NCI-H748 treated with DMSO at 0.1 percent for 48 hours (cell line): ENCODE results near the gene MPDZ.

Source experiments
- DNase-seq: peaks from one replicate; lab custom pipeline; 2025; lab: John Stamatoyannopoulos, UW

Gene MPDZ

DNA sequence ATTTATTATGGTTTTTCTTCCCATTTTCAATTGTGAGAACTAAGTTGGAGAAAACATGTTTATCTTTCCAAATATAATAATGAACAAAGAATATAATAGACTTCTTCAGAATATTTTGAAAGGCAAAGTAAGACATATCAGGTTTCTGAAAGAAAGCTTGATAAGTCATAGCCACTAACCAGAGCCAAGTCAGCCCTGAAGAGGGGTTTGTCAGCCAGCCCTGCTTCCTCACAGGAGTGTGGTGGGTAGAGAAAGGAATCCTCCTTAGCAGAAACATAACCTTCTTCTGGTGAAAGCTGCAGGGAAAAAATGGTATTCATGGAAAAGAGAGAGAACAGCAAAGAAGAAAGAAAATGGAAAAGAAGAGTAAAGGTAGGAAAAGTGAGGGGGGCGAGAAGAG, 93.4 kb downstream of the MPDZ start:
- no peak for DNase-seq

DNA sequence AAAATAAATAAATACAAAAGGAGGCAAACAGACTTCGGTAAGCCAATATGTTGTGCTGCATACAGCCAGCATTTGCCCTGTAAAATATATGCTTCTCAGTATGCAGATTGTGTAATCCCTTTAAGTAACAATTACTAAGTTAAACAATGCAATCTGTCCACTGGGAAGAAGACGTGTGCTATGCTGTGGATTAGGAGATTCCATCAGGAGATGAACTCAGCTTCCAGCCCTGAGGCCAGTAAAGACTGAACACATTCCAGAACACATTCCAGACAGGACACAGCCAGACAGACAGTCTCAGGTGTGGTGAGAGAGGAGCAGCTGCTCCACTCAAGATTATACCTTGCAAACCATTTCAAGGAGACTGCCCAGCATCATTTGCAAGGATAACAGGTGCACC, 97.8 kb downstream of the MPDZ start:
- DNase-seq = no peak

DNA sequence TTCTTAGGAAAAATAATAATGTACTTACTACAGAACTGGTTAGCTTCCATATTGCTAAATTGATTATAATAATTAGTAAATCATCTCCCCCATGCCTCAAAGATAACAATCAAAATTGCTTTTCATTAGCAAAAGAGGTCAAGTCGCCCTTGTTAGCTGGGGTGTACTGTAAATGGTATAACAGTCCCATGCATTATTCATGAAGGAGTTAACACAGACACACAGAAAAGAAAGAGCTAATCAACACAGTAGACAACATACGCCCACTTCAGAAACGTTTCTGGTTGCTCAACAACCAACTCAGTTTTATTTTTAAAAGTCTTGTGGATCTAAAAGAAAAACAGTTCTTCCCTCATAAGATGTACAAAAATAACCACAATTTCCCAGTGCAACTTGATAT, 100.2 kb downstream of the MPDZ start:
- DNase-seq = no peak

DNA sequence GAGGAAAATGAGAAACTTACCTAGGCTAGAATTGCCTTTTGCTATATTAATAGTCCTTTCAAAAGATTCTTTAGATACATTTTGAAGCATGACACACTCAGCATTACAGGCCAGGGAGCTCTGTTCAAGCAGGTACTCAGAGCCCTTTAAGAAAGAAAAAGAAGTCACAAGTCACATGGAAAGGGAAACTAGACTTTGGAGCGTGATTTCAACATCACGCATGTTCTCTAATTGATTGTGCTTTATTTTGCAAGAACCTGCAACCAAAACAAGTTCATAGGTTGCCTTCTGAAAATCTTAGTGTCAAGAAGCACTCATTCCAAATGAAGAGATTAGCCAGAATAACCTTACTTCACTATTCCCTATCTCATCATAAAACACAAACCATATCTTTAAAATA, 103.8 kb downstream of the MPDZ start:
- no peak for DNase-seq

DNA sequence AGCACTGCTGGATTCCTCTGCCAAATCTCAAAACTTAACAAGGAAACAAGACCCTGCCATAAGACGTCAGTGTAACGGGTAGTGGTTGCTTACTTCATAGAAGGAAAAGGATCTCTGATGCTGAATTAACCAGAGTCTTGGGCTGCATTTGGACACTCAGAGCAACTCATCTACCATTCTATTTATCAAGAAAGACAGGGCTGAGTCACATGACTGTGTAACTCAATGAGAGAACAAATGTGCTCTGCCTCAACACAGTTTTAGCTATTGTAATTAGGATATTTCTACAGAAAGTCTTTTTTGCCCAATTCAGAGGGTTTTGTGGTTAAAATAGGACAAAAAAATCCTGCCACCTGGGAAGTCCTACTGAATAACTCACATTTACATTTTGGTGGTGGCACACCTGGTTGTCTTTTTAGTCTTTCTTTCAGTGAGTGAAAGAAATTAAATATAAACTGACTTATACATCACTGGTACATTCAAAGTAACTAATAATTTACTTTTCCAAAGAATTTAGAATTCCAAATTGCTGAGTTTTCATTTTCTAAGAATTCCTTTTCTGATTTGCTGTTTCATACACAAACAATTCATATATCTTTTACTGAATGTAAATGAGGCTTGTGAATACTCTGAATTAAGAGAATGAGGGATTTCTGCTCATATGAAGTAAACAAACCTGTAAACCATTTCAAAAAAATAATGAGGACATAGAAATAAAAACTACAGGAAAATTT, 104.4 kb downstream of the MPDZ start:
- no peak for DNase-seq

DNA sequence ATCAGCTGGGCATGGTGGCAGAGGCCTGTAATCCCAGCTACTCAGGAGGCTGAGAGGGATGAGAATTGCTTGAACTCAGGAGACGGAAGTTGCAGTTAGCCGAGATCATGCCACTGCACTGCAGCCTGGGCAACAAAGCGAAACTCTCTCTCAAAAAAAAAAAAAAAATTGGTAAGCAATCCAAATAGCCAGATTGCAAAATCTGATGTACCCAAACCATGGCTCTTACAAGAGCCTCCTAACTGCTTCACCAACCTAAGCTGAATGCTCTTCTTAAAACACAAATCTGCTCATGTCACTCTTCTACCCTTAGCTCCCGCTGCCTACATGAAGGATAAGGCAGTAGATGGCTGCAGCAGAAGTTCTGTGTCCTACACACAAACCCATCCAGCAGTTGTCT, 105.9 kb downstream of the MPDZ start:
- no peak for DNase-seq

DNA sequence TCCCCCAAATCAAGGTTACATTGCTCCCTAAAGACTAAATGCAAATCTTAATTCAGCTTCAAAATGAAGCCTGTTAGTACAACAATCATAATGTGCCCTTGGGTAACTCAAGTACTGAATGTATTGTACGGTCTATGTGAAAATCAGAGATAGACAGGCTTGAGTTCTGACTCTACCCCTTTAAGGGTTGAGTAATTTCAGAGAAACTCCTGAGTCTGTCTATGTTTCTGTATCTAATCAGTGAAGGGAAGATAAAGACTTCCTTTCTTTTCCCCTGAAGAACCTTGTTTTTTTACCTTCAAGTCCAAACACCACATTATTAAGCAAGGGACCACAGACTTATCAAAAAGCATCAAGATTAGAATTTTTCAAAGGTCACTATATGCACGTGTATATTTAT, 108.2 kb downstream of the MPDZ start:
- DNase-seq = no peak

DNA sequence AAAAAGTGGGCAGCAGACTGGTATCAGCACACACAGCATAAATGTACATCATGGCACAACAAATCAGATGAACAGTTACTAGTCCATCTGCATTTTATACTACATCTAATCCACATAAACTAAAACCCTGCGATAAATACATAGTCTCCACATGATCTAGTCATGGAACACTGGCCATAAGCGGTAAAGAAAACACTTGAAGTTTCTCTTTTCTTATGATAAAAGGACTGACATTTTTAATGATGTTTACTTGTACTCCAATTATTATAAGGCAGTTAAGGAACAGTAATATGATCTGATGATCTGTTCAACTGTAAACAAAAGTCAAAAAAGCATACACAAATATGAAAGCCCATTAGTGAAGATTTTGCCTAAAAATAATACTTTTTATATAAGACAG, 112.5 kb downstream of the MPDZ start:
- DNase-seq = peak; percentile 66

DNA sequence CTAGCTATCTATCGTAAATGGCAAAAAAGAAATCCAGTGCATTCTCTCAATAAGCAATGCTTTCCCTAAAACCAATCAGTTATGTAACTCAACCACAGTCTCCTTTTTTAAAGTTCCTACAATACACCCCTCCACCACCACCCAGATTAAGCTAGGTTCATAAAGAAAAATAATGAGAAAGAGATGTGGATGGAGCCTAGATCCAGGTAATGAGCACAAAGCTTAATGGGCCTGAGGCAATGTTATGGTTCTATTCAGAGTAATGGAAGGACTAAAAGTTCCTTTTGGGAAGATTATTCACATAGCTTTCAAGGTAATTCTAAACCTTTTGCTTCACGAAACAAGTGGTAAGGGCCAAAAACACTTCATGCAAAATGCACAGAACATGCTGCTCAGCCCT, 113.5 kb downstream of the MPDZ start:
- no peak for DNase-seq

DNA sequence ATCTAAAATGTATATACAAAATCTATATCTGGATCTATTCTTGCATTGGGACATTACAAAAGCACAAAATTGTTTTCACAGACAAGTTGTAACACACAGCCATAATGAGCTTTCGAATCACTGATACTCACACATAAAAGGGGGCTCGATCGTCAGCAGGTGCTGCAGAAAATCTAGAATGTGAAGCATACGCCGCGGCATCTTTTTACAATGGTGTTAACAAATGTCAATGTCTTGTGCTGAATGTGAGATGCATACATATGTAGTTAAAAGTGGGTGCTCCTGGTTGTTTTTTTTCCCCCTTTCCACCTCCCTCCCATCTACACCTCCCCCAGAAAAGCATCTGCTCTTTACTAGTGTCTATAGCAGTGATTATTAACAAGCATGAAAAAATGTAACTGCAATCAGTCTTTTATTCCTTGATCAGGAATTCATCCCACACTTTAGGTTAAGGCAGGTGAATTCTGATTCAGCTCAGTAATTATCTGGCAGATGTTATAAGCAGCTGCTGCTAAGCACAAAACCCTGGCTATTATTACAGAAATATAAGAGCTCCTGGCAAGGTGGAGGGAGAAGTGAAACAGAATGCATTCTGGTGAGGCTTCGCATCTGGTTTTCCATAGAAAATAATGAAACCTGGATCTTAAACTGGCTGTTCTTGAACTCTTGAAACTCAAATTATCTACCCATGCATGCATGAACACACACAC, 114.1 kb downstream of the MPDZ start:
- peak; percentile 80 for DNase-seq

DNA sequence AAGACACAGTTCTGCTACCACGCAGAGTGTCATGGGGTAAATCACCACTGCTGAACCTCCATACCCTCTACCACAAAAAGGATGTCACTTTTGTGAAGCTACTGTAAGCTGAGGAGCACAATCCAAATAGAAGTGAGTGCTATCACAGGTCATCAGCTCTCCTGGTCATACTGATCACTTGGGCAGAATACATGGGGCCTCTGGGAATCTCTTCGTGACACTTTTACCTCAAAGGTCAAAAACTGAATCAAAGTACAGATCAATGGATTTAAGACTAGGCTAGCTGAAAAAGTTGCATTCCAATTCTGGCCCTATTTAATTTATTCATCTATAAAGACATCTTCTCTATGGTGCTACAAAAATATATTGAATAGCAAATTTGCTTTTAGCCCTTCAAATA, 115.5 kb downstream of the MPDZ start:
- DNase-seq = no peak

DNA sequence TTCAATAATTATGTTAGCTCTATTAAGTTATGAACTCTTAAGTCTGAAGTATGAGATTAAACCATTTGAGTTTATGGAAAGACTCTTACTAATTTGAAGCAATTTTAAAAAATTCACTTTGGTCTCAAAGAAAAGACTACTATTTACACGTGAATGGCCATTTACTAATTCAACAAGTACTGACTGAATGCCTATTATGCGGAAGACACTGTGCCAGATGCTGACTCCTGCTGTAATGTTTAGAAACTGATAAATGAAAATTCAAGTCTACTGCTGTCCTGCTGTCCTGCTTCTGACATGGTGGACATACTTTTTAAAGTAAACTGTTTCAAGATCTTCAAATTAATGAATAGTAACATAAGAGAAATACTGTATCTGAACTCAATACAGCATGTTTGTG, 116.2 kb downstream of the MPDZ start:
- peak; percentile 51 for DNase-seq

DNA sequence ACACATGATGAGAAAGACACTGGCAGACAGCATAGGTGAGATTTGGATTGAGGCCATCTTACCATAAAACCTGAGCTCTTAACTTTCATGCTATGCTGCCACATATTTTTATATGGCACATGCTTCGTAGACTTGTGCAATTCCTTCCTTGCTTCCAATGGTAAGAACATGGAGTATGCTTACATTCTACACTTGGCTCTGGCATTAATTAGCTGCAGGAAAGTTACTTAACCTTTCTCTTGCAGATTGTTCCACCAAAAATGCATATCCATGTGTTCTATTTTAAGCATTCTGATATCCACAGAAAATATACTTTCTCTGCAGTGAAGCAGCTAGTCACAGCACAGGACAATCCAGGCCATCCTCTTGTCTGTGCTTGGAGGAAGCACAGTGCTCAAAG, 119.4 kb downstream of the MPDZ start:
- no peak for DNase-seq

DNA sequence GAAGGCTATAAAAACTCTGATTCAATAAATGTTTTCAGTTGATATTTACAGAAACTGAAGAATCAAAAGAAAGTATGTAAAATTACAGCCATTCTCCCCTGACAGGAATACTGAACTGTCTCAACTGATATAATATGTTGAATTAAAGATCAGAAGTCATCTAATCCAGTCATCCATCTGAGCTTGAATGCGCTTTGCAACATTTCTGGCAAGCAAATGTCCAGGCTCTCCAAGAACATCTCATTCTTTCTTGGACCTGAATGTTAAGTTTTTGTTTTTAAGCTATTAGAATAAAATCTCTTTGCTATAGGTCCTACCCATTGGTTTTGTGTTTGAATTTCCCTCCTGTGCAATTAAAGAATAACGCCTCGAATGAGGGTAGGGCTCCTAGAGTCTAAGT, 120.5 kb downstream of the MPDZ start:
- DNase-seq = no peak

DNA sequence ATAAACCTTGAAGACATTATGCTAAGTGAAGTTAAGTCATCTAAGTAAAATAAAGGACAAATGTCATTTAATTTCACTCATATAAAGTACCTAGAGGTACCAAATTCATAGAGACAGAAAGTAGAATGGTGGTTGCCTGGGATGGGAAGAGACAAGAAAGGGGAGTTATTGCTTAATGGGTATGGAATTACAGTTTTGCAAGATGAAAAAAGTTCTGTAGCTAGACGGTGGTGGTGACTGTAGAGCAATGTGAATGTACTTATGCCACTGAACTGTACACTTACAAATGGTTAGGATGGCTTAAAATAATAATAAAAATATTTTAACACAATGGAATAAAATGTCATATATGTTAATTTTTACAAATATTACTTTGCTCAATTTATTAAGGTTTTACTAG, 128.0 kb downstream of the MPDZ start:
- DNase-seq = no peak

DNA sequence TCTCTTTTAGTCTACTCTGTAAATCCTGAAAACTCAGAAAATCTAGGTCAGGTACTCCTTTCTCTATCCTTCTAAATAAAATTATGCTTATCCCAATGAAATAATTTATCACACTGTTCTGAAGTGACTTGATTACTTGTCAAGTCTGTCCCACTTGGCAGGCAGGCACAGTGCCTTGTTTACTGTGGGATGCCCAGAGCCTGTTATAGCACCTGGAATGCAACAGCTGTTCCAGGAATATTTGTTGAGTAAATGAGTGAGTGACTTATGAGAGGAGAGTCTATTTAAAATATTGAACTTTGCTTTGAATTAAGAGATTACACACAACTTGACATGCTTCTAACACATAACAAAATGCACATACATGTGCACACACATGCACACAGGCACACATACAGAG, 130.0 kb downstream of the MPDZ start:
- DNase-seq = no peak

DNA sequence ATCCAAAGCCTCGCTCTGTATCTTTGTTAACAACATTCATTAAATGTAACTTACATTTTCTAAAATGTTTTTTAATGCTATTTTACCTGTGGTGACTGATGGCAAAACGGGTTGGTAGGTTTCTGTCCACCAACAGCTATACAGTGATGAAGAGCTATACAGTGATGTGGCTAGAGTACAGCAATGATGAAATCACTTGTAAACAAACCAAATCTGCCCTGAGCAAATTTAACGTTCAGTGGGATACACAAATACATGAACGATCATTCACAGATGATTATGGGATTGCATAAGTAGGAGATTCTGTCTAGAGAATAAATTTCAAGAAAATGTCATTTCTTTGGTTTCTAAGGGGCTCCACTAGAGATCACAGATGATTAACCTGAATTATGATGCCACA, 132.7 kb downstream of the MPDZ start:
- DNase-seq = no peak

DNA sequence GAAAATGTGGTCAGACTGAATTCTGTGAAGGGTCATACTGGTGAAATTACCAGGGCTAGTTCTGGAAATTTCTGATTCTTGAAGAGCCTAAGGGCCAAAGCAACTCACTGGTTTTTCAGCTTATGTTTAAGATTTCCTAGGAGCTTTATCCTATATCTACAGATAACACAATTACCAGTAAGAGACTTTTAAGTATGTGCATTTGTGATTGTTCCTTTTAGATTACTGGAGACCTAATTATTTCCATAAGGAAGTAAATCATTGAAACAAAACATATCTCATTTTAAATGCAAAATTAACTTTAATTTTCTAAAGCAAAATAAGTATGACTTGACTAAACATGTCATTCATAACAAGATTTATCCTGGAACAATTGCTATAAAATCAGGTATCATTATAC, 134.2 kb downstream of the MPDZ start:
- no peak for DNase-seq

DNA sequence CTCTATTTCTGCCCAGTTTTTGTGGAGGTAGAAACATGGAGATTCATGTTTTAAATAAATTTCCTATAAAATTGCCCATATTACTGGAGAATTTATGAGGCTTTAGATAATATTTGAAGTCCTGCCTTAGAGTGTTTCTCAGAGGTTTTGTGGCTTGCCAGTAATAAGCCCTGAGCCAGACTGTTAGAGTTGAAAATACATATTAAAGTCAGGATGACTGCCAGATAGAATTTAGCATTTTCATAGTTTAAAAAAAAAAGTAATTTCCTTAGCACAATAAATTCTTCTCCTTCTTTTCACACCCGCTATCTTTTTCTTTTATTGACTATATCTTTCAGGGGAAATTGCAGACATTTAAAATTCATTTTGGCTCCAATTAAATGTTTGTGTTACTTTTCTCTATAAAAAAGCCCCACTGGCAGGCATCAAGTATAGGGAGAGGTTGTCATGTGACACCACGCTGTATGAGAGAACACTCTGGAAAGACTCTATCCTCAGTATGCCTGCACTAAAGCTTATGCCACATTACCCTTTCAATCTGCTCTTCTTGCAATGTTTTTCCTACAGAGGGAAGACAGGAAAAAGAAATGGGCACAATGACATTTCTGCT, 135.2 kb downstream of the MPDZ start:
- DNase-seq = no peak

DNA sequence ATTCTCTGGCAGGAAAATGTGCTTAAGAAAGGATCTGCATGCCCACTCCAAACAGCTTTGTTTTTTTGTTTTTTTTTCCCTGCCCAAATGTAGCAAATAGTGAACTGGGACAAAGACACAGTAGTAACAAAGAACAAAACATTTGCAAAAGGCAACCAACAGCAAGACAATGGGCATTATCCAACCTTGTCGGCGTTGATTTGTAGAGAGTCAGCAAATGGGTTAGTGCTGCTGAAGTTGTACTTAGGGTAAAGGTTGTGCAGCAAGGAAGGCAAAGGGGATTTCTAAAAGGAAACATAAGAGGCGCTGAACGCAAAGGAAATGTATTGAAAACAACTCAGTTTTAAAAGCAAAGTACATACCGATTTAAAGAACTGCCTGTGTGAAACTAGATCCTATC, 136.2 kb downstream of the MPDZ start:
- DNase-seq = peak; percentile 20

DNA sequence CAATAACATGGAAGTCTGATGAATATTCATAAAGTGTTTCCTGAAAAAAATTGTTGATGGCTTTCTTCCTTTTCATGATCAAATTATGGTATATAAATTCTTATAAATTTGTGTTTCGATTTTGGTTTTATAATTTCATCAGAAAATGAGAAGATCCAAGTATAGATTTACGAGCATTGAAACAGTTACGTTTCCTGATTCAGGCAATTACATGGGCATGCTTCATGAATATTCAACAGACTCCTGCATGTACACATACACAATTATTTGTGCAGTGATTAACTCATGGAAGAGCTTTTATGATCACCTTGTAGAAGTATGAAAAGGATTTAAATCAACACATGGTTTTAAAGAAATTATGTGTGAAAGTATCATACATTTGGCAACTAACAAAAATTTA, 136.7 kb downstream of the MPDZ start:
- no peak for DNase-seq

DNA sequence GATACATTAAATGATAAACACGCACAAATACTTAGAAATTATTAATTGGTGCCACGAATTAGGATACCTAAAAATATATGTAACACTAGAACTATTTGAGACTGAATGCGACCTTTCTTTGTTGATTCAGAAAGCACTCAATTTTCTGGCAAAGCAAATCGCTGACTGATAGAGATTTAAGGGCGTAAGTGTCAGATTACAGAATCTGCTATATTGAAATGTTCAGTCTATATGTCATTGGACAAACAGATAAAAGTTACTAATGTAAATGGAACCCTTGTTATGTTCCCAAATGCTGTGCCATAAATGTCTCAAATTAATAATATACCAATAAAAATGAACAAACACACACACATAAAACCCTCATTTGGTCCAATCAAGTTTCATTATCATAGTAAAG, 137.9 kb downstream of the MPDZ start:
- peak; percentile 79 for DNase-seq

DNA sequence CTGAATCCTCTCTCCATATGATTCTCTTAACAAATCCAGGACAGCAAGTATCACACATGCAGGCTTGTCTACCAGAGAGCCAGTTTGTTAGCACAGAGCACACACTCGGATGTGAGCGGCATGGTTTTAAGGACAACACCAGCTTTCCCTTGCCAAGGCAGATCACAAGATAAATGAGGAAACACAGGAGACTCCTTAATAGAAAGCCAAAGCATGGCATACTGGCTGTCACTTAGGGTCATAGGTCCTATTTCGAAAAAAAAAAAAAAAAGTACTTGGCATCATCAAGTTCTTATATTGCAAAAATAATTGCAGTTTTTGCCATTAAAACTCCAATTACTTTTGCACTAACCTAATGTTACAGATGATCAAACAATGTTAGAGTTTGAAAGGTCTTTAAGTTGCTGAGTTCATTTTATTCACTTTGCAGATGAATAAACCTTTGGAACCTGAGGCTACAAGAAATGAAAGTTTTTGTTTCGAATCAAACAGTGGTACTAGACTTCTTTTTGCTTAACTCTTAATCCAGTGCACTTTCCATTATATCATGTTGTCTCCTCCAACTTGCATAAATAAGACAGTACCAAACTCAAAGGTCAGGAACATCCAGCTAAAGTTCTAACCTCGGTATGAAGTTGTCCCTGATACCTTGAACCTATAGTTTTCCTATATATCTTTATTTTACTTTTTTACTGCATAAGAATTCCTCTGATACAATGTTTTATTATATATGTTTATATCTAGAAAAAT, 138.5 kb downstream of the MPDZ start:
- DNase-seq = no peak
